ENCODE results near the gene NSA2.

NSA2 gene

DNA sequence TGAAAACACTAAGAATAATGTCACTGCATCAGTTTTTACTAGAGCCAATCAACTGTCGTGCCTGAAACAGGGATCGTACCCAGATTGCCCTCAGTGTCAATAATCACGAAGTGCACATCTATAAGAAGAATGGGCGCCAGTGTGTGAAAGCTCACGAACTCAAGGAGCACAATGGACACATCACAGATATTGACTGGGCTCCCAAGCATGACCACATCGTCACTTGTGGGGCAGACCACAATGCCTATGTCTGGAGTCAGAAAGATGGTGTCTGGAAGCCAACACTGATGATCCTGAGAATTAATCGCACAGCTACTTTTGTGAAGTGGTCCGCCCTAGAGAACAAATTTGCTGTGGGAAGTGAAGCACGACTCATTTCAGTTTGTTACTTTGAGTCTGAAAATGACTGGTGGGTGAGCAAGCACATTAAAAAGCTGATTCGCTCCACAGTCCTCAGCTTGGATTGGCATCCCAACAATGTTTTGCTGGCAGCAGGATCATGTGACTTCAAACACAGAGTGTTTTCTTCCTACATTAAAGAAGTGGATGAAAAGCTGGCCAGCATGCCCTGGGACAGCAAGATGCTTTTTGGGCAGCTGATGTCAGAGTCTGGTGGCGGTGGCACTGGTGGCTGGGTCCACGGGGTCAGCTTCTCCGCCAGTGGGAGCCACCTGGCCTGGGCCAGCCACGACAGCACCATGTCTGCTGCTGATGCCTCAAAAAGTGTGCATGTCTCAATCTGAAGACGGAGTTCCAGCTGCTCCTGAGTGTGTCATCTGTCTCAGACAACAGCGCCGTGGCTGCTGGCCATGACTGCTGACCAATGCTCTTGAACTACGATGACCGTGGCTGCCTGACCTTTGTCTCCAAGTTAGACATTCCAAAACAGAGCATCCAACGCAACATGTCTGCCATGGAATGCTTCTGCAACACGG lies 32.2 kb downstream of the NSA2 start:
- ChIA-PET CTCF (interaction anchor here (0.6 kb wide), 1 partner anchor 813 kb away, joined by 4 read pairs; no protein-coding TSS in a partner anchor), POLR2A (ENCODE audit: low non-redundant PET) (interaction anchor here (0.6 kb wide), 1 partner anchor 32 kb away, joined by 3 read pairs; the partner anchor contains the start of genes GFM2 and NSA2)
- DNase-seq (ENCODE audit: low spot score): no peak
- H3K27ac ChIP-seq: no peak overlapping the region
- TF ChIP-seq, protein P1, sequence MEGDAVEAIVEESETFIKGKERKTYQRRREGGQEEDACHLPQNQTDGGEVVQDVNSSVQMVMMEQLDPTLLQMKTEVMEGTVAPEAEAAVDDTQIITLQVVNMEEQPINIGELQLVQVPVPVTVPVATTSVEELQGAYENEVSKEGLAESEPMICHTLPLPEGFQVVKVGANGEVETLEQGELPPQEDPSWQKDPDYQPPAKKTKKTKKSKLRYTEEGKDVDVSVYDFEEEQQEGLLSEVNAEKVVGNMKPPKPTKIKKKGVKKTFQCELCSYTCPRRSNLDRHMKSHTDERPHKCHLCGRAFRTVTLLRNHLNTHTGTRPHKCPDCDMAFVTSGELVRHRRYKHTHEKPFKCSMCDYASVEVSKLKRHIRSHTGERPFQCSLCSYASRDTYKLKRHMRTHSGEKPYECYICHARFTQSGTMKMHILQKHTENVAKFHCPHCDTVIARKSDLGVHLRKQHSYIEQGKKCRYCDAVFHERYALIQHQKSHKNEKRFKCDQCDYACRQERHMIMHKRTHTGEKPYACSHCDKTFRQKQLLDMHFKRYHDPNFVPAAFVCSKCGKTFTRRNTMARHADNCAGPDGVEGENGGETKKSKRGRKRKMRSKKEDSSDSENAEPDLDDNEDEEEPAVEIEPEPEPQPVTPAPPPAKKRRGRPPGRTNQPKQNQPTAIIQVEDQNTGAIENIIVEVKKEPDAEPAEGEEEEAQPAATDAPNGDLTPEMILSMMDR (conservative IDR thresholded peaks at IDR 0.05; ENCODE audit: low read depth): no peak

DNA sequence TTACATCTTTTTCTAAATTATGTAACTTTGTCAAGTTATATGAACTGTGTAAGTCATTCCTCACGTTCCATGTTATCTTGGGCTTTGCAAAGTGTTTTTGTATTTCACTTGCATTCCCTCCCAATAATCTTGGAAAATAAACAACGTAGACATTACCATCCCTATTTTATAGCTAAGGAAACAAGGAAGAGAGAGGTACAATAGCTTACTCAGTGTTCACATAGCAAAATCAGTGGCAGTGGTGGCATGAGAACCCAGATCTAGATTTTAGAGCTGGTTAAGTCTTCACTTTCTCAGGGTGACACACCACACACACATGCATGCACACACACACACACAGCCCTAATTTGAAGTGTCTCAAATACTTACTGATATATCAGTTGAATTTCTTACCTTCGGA lies 34.1 kb downstream of the NSA2 start:
- CTCF ChIA-PET: no interaction called here
- H3K27ac ChIP-seq: no peak overlapping the region
- TF ChIP-seq, protein P1 (conservative IDR thresholded peaks at IDR 0.05; ENCODE audit: low read depth): no peak

DNA sequence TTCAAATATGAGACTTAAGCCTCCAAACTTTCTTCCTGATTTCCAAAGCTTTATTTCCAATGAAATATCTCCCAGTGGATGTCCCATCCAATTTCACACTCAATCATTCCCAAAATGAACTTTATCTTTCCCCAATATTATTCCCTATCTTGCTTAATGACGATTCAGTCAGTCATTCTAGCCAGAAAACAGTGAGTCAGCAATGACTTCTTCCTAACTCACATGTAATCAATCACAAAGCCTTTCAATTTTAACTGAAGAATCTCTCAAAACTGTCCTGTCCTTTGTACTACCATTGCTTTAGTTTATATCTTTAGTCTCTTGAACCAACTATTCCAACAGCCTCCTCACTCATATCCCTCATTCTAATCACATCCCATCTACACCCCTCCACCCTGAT lies 34.9 kb downstream of the NSA2 start:
- no peak overlapping the region for H3K27ac ChIP-seq
- CTCF ChIA-PET: interaction anchor here (0.6 kb wide), 1 partner anchor 41 kb away, joined by 3 read pairs; no protein-coding TSS in a partner anchor
- TF ChIP-seq, protein P1 (conservative IDR thresholded peaks at IDR 0.05; ENCODE audit: low read depth): no peak
- DNase-seq (ENCODE audit: low spot score): peak; percentile 57
- POLR2A ChIA-PET (ENCODE audit: low non-redundant PET): no interaction called here

More for the DNA sequence above, 34.1 kb downstream of the NSA2 start:
- no peak for DNase-seq (ENCODE audit: low spot score)
- POLR2A ChIA-PET (ENCODE audit: low non-redundant PET): no interaction called here

DNA sequence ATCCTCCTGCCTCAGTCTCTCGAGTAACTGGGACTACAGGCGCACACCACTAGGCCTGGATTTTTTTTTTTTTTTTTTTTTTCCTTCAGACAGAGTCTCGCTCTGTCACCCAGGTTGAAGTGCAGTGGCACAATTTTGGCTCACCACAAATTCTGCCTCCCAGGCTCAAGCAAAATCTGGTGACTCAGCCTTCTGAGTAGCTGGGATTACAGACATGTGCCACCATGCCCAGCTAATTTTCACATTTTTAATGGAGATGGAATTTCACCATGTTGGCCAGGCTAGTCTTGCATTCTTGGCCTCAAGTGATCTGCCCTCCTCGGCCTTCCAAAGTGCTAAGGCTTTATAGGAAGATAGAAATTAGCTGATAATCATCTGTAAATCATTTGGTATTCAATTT lies 43.9 kb downstream of the NSA2 start:
- TF ChIP-seq, protein P1 (conservative IDR thresholded peaks at IDR 0.05; ENCODE audit: low read depth): no peak
- peak overlapping the region; percentile 75 for H3K27ac ChIP-seq
- ChIA-PET POLR2A (ENCODE audit: low non-redundant PET) (no interaction called here), CTCF (interaction anchor here (0.7 kb wide), 1 partner anchor 47 kb away, joined by 5 read pairs; no protein-coding TSS in a partner anchor)
- DNase-seq (ENCODE audit: low spot score): peak; percentile 57

DNA sequence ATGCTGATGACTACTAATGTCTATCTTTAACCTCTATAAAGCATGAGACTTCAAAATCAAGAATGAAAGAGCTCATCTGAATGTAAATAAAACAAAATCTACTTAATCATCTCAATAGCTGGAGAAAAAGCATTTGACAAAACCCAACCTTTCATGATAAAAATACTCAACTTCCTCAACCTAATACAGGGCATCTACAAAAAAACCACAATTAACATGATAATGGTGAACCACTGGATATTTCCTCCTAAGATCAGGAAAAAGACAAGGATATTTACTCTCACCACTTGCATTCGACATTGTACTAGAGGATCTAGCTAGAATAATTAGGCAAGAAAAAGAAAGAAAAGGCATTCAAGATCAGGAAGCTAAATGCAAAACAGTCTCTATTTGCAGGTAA lies 49.8 kb downstream of the NSA2 start:
- ChIA-PET POLR2A (ENCODE audit: low non-redundant PET) (no interaction called here), CTCF (interaction anchor here (0.6 to 1.0 kb wide), 3 partner anchors 32 to 1254 kb away, joined by 3 to 7 read pairs (median 3); partner anchors contain the start of genes GFM2 and NSA2)

DNA sequence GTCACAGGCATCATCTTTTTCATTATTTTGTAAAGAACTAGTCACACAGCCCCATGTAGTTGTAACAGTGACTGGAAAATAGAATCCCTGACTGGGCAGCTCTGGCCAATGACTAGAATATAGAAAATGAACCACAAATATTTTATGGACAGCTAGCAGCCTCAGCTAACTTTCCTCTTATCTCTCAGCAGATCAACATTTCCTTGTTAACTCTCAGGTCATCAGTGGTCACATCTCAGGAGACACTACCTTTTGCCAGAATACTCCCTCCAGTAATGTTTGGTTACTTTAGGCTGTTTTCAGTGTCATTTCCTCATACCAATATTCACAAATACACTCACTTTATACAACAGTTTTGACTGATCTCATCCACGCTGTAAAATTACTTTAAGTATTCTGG lies 55.2 kb downstream of the NSA2 start:
- H3K27ac ChIP-seq: no peak overlapping the region
- ChIA-PET CTCF (no interaction called here), POLR2A (ENCODE audit: low non-redundant PET) (no interaction called here)
- TF ChIP-seq, protein P1 (conservative IDR thresholded peaks at IDR 0.05; ENCODE audit: low read depth): no peak
- no peak for DNase-seq (ENCODE audit: low spot score)

More for the DNA sequence above, 49.8 kb downstream of the NSA2 start:
- no peak overlapping the region for H3K27ac ChIP-seq
- no peak for DNase-seq (ENCODE audit: low spot score)
- TF ChIP-seq, protein P1 (conservative IDR thresholded peaks at IDR 0.05; ENCODE audit: low read depth): no peak

Measured in RWPE1 (cell line).